ES-I3 (cell line): ENCODE measurements around the gene PRR30.

Experiments
- H3K36me3 ChIP-seq: 2 replicates; pipeline ENCODE4 v1.6.1; 2013; ENCODE audit warnings: mild to moderate bottlenecking, low read length, control low read depth, moderate library complexity; ENCODE audit not compliant: insufficient read depth
- H3K4me1 ChIP-seq: 2 replicates; pipeline ENCODE4 v1.6.1; 2013; ENCODE audit warnings: mild to moderate bottlenecking, control low read depth, low read length; ENCODE audit not compliant: insufficient read depth
- H3K9ac ChIP-seq: 2 replicates; pipeline ENCODE4 v1.6.1; 2013; ENCODE audit warnings: low read depth, mild to moderate bottlenecking, low read length, moderate library complexity
- H3K9me3 ChIP-seq: 2 replicates; pipeline ENCODE4 v1.6.1; 2013; ENCODE audit warnings: mild to moderate bottlenecking, low read length, moderate library complexity; ENCODE audit not compliant: control insufficient read depth, insufficient read depth

Gene PRR30

DNA sequence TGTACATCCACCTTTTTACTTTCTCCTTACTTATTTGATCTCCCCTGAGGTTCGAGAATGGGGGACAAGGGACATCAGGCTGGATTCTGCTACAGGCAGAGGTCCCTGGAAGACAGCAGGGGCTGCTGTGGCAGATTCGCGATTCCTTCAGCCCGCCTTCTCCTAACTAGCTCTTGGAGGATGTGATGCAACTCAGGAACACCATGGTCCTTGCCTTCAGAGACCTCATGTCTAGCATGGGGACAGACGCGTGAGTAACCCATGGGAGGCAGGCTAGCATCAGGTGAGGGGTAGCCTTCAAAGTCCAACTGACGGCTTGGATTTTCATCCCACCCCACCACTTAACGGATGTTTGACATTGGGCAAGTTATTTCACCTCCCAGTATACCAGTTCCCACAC lies 8.7 kb upstream of the PRR30 start:
- Histone ChIP-seq H3K36me3 (no peaks in the 10 kb centered on the region), H3K9me3 (no peaks in the 10 kb centered on the region), H3K4me1 (no peaks in the 10 kb centered on the region), H3K9ac (no peak overlapping the region)

DNA sequence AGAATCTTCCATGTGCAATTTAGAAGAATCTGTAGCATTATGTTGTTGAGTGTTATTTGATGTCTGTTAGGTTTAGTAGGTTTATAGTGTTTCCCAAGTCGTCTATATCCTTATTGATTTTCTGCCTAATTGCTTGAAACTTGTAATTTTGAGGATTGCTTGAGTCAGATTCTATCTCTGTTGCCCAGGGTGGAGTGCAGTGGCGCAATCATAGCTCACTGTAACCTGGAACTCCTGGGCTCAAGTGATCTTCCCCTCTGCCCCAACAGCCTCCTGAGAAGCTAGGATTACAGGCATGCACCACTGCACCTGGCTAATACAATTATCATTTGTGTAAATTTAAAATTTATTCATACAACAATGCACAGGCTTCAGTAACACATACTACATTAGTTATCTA lies 6.5 kb upstream of the PRR30 start:
- H3K4me1 ChIP-seq = no peaks in the 10 kb centered on the region
- no peaks in the 10 kb centered on the region for H3K36me3 ChIP-seq
- H3K9ac ChIP-seq = no peak overlapping the region
- H3K9me3 ChIP-seq = no peaks in the 10 kb centered on the region

DNA sequence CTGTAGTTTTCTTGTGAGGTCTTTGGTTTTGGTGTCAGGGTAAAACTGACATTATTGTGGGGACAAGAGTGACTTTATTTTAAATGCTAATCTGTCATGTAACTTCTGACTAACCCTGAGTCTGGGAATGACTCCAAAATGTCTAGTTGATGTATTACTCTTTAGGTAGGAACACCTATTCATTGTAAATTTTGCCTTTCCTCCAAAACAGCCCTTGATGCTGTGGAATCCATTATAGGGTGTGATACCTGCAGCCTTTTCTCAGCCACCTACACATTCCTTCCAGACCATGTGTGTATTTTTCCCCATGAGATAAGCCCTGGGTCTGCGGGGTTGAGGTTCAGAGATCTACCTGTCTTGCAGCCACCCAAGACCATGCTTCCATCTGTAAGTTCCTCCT lies 4.1 kb upstream of the PRR30 start:
- H3K4me1 ChIP-seq = no peaks in the 10 kb centered on the region
- no peaks in the 10 kb centered on the region for H3K9me3 ChIP-seq
- no peaks in the 10 kb centered on the region for H3K36me3 ChIP-seq
- no peak overlapping the region for H3K9ac ChIP-seq

DNA sequence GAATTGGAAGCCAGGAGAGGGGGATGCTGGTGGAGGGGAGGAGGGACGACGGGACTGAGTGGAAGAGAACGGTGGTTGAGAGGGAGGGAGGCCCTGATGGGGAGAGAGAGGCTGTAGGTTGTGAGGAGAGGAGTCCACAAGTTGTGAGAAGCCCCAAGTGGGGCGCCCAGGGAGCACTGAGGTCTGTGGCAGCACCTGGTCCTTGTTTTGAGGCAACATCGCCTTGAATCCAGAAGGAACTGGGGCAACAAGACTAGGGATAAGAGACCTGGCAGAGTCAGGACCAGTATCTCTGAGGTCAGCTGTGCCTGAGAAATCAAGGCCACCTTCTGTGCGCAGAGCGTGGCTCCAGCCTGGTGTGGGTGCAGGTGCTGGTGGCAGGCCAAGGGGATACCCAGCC lies 1.1 kb downstream of the PRR30 start:
- H3K9me3 ChIP-seq = no peaks in the 10 kb centered on the region
- H3K4me1 ChIP-seq = peaks cover 6% of the 10 kb centered on the region; the same call in 1 of the 2 replicates
- no peaks in the 10 kb centered on the region for H3K36me3 ChIP-seq
- no peak overlapping the region for H3K9ac ChIP-seq

DNA sequence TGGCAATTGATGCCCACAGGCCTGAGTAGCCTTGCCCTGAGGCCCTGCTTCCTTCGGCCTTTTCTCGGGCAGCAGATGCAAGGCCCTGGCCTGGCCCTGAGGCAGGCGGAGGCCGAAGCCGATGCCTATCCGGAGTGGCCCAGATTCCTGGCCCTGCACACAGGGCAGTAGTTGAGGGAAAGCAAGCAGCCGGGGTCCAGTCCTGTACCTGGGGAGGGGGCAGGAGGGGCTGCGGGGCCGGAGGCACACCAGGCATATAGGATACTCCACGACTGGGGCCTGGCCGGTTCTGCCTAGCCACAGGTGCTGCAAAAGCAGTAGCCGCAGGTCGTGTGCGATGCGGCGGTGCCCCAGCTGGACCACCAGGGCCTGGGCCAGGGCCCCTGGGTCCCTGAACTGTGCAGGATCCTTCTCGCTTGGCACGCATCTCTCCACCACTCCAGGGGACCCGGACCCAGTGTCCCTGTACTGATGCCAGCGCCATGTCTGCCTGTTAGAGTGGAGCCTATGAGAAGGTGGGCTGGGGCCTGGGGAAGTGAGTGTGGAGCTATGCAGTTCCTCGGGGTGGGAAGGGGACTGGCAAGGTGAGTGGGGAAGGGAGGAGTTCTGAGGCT lies 1.8 kb downstream of the PRR30 start:
- Histone ChIP-seq H3K9ac (no peak overlapping the region), H3K9me3 (no peaks in the 10 kb centered on the region), H3K4me1 (peaks cover 6% of the 10 kb centered on the region; the same call in 1 of the 2 replicates), H3K36me3 (peaks cover 2% of the 10 kb centered on the region)

DNA sequence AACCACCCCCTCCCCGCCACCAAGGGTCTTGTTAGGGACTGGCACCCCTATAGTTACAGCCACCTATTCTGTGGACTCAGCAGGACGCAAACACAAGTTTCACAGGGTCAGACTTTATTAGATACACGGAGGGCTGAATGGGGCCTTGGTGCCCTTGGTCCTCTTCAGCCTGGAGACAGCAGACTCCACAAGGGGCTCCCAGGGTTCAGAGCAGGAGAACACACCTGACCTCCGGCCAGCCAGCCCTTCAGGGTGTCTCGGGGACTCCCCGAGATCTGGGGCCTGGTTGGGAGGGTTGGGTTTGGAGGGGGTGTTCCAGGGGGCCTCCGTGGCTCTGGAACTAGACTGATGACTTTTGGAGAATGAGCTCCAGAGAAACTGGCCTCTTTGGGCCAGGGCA lies 2.5 kb downstream of the PRR30 start:
- Histone ChIP-seq H3K9me3 (no peaks in the 10 kb centered on the region), H3K9ac (no peak overlapping the region), H3K36me3 (peaks cover 7% of the 10 kb centered on the region), H3K4me1 (peaks cover 6% of the 10 kb centered on the region; the same call in 1 of the 2 replicates)

DNA sequence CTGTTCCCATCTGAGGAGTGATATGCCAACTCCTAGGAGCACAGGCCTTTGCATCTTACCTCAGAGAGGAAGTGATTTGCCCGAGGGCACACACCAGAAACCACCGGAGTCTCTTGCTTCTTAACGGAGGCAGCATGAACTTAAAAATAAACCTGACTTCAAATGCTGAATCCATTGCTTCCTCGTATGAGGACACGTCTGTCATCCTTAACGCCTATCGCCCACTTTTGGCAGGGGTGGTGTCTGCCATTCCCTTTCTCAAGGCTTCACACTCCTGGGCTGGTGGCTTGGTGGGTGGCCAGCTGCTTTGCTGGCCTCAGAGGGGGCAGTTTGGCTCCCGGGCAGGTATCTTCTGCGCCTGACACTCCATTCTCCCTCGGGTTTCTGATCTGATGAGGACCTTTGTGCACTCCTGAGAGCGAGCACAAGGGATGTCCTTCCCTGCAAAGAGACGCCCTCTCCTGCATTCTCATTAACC lies 3.7 kb downstream of the PRR30 start:
- H3K9ac ChIP-seq = no peak overlapping the region
- peaks cover 8% of the 10 kb centered on the region for H3K36me3 ChIP-seq
- H3K4me1 ChIP-seq = peaks cover 6% of the 10 kb centered on the region; the same call in 1 of the 2 replicates
- no peaks in the 10 kb centered on the region for H3K9me3 ChIP-seq

DNA sequence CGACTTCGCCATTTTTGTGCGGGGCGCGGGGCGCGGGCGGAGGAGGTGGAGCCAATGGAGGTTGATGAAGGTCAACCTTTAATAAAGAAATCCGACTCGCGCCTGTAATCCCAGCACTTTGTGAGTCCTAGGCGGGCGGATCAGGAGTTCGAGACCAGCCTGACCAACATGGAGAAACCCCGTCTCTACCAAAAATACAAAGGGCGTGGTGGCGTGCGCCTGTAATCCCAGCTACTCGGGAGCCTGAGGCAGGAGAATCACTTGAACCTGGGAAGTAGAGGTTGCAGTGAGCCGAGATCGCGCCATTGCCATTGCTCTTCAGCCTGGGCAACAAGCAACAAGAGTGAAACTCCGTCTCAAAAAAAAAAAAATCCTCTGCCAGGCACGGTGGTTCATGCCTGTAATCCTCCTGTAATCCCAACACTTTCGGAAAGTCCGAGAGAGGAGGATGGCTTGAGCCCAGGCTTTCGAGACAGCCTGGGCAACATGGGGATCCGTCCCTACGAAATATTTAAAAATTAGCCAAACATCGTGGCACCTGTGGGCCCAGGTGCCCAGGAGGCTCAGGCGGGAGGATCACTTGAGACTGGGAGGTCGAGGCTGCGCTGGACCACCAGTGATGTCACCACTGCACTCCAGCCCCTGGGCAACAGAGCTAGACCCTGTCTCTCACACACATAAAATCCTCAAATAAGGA lies 4.3 kb downstream of the PRR30 start:
- peaks cover 8% of the 10 kb centered on the region for H3K36me3 ChIP-seq
- peak overlapping the region; percentile 96; the same call in 1 of the 2 replicates for H3K9ac ChIP-seq

DNA sequence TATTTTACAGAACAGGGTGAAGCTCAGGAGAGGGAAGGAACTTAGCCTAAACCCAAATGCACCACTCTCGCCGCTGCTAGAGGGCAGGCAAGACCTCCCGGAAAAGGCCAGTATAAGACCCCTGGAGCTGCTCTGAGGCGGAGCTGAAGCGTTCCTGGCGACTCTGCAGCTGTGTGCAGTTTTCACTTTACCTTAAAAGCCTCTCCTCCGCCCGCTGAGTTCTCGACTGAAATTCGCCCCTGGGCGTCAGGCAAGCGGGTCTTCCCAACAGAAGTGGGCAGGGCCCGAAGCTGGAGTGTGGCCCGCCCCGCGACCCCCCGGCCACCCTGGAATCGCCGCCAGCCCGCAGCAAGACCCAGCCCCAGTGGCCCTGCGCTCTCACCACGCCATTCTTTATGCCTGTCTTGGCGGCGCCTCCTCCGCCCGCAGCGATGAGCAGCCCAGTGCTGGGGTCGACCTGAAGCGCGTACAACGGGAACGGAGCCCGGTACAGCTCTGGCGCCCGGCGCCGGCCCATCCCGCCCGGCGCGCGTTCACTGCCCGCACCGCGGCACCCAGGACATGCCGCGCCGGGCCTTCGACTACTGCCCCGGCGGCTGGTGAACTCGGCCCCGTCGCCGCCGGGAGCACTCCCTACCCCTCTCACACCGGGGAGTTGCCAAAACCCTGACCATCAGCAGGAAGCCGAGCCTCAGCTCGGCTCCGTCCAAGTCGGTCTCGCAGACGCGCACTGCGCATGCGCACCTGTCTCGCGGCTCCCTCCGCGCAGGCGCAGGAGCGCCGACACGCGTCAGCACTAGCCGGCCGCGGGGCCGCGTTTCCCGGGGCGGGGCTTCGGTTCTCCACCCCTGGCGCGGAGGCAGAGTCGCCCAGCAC lies 5.1 kb downstream of the PRR30 start, which contains the start of gene PREB:
Gene PREB (minus strand): TSS at position 732 of the 876 bp plus-strand sequence. CDS start 215 bp downstream, at position 517.
- H3K36me3 ChIP-seq = peaks cover 8% of the 10 kb centered on the region

More for the DNA sequence above, 4.3 kb downstream of the PRR30 start:
- no peaks in the 10 kb centered on the region for H3K9me3 ChIP-seq
- H3K4me1 ChIP-seq = peaks cover 6% of the 10 kb centered on the region; the same call in 1 of the 2 replicates

DNA sequence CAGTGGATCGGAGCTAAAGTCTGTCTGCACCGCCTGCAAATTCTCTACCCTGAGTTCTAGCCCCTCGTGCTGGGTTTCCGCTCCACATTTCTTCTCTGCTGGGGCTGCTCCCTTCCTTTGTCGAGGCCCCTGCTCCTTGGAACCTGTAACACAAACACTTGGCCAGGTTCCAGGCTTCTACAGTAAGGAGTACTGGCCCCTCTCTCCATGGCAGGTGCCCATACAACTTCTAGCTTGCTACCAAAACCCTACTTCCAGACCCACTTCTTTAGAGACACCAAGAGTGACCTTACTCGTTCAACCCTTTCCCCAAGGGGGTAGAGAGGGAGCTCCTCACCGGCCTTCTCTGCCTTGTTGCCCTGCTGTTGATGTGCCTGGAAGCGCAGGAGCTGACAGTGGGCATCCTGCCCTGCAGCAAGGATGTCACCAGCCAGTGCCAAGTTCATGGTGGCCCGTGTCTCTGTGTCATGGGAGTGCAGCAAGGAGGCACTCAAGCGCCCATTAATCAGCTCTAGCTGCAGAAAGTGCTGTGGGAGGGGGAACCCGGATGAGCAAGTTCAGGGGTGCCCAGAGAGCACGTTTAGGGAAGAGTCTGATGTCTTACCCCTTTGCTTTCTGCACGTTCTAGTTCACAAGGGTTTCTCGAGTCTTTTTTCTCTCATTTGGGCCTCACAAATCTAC lies 5.9 kb downstream of the PRR30 start:
- no peaks in the 10 kb centered on the region for H3K9me3 ChIP-seq
- peaks cover 6% of the 10 kb centered on the region; the same call in 1 of the 2 replicates for H3K4me1 ChIP-seq
- H3K36me3 ChIP-seq = peaks cover 8% of the 10 kb centered on the region
- peak overlapping the region; percentile 96 for H3K9ac ChIP-seq

More for the DNA sequence above, 5.1 kb downstream of the PRR30 start, which contains the start of gene PREB:
- H3K9me3 ChIP-seq = no peaks in the 10 kb centered on the region
- H3K4me1 ChIP-seq = peaks cover 6% of the 10 kb centered on the region; the same call in 1 of the 2 replicates
- peak within 1 kb of the TSS; percentile 96 for H3K9ac ChIP-seq

DNA sequence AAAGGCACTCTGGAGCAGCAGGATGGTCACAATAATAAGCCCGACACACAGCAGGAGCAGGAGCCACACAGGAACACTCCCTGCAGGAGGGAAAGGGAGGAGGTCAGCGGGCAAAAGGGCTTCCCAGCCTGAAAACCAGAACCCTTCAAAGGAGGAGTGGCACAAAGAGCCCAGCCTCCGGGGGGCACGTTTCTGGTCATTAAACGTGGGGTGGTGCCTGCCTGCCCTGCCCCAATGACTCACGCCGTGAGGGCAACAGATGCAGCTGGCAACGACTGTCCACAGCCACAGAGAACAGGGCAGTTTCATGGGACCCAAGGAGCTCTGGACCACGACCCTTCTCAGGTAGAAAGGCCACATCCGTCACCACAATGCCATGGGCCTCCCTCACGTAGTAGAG lies 7.8 kb downstream of the PRR30 start:
- no peak overlapping the region for H3K9ac ChIP-seq
- H3K4me1 ChIP-seq = peaks cover 6% of the 10 kb centered on the region; the same call in 1 of the 2 replicates
- H3K36me3 ChIP-seq = peaks cover 8% of the 10 kb centered on the region
- no peaks in the 10 kb centered on the region for H3K9me3 ChIP-seq

DNA sequence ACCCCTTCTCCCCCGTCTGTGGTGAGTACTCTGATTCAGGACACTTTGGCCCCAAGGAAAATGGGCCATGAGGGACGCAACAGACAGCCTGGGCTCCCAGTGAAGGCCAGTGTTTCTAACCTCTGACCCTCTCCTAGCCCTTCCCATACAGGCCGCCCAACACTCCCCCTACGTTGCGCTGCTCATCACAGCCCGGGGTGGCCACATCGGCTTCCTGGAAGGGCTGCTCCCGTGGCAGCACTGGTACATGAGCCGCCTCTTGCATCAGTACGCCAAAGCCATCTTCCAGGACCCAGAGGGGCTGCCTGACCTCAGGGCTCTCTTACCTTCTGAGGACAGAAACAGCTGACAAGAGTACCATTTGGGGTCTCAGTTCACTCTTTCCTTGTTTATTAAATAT lies 8.8 kb downstream of the PRR30 start:
- no peaks in the 10 kb centered on the region for H3K9me3 ChIP-seq
- H3K4me1 ChIP-seq = peaks cover 6% of the 10 kb centered on the region; the same call in 1 of the 2 replicates
- H3K36me3 ChIP-seq = peaks cover 8% of the 10 kb centered on the region
- no peak overlapping the region for H3K9ac ChIP-seq

DNA sequence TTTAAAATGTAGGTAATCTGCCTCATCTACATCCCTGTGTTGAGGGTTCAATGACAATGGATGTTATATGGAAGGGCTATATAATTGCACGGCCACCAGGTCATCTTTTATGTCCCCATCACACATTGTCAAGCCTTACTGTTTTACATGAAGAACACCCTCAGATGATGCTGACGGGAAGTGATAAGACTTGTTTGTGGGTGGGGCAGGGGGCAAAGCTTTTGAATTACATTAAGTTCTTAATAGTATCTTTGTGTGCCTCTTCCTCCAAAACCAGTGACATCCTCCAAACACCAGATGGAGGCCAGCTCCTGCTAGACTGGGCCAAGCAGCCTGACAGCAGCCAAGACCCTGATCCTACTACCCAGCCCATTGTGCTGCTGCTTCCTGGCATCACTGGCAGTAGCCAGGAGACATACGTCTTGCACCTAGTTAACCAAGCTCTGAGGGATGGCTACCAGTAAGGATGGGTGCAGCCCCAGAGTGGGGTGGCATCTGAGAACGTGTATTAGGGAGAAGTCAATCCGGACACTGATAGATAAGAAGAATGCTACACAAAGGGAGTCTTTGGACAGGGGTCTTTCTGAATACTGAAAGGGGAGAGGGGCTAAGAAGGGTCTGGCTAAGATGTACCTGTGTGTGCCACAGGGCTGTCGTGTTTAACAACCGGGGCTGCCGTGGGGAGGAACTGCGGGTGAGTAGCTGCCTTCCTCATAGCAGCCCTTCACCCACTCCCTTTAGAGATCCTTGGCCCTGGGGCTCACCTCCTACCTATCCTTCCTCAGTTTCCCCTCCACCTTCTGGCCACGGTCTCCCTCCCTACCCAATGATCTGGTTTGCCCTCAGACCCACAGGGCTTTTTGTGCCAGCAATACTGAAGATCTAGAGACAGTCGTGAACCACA lies 10.3 kb downstream of the PRR30 start:
- no peaks in the 10 kb centered on the region for H3K9me3 ChIP-seq
- H3K36me3 ChIP-seq = peaks cover 8% of the 10 kb centered on the region
- H3K4me1 ChIP-seq = peaks cover 10% of the 10 kb centered on the region; the same call in 1 of the 2 replicates
- H3K9ac ChIP-seq = no peak overlapping the region
